Stimulated activated CD4-positive, alpha-beta T cell treated with anti-CD3 and anti-CD28 coated beads, TNF-alpha, amount 100 ng/mL, for 24 hours (primary cell): ENCODE data around the gene SPTBN4.
"Not testable (repeated sequence)": the region's sequence is repeated elsewhere in the genome, so short reads cannot be mapped to it uniquely, and the experiment has no call there.

Source experiments
- DNase-seq, 3 experiments: peaks; one replicate each; pipeline ENCODE4 v3.0.0-alpha.2; 2020; ENCODE audit warnings: low read depth in 3 of 3

SPTBN4 gene

DNA sequence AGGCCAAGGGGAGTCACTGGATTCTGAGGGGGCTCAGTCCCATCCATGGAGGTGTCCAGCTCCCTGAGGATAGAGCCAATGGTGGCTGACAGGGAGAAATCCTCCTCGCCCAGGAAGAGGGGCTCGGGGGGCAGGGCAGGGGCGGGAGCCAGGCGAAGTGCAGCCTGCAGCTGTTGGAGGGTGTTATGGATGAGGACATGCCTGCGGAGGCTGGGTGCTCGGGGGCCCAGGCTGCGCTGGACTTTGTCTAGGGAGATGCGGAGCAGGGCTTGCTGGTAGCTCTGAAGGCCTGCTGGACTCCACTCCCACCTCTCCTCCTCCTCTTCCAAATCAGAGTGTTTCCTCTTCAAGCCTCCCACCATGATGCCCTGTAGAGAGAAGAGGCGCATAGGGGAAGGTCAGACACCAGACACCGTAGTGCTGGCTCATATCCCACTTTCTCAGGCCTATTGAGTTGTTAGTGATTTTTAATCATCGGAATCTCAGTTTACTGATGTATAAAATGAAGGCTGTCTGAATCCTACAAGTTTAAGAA, 25.0 kb upstream of the SPTBN4 start:
- DNase-seq: no peak

- DNase-seq: no peak
These were observed 24.3 kb upstream of the SPTBN4 start for GRCh38 chr19:40442328-40443130.

- DNase-seq: peak; percentile 96 to 100 (median 99)
These were observed 23.4 kb upstream of the SPTBN4 start for GRCh38 chr19:40443131-40443999.

DNA sequence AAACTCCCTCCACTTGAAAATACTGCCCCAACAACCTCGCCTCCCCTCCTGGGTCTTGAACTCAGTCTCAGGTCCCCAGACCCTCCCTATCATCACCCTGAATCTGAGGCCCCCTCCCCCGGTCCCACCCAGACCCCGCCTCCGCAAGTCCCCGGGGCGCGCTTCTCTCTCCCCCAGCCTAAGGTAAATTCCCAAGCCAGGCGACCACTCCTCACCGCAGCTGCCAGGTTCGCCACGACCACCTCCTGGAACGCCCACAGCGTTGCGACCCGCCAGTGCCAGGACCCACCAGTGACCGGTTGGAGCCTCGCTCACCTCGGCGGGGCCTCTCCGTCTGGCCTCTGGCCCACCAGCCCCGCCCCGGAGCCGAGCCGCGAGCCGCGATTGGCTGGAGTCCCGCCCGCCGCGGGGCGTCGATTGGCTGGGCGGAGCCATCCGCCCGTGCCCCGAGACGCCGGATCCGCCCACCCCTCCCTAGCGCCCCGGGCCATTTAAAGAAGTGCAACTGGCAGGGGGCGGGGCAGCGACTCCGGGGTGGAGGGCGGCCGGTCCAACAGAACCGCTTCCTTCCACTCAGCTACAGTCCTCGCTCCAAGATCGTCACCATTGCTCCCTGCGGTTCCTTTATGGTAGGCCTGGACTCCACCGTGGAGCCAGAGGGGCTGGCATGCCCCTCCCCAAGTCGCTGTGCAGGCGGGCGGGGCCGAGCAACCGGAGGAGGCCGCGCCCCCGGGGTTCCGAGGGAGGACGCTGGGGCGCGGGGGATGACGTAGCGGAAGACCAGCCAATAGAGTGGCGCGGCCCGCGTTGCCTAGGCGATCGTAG, 22.6 kb upstream of the SPTBN4 start, which contains the start of gene SERTAD3:
TSS of gene SERTAD3 (minus strand) at position 336 of the 825 bp plus-strand sequence. CDS start 2,255 bp downstream, outside the sequence.
- DNase-seq: peak; percentile 92 to 97 (median 94)

GRCh38 chr19:40444825-40445312, 21.9 kb upstream of the SPTBN4 start:
- DNase-seq: no peak

DNA sequence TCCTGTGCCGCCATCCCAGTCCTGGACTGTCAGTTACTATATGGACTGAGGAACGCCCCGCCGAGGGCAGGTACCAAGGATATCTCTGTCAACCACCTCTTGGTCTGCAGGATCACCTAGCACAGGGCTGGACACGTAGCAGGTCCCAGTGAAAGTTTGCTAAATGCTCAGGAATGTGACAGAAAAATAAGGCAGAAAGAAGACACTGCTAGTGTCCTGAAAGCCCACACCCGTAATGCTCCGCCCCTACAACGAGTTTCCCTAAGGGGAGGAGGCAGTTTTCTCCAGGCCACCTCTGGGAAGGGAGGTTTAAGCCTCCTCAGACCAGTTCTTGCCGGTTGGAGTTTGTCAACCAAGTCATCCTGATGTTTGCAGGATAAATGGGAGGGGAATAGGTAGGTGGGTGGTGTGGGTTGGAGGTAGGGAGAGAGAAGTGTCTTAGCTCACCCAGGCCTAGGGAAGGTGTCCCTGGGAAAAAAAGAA, 21.0 kb upstream of the SPTBN4 start:
- DNase-seq: no peak

GRCh38 chr19:40446263-40446784, 20.5 kb upstream of the SPTBN4 start:
- DNase-seq: no peak

DNA sequence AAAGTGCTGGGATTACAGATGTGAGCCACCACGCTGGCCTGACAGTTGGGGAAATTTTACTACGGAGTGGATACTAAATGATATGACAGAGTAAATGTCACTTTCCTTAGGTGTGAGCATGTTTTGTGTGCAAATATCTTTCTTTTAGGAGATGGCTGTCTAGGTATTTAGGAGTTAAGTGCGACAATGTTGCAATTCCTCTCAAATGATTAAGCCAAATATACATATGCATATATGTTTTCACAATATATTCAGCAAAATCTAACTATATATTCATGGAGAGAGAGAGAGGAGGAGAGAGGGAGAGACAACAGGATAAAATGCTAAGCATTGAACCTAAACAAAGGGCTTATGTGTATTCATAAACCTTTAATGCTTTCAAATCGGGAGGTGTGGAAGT, 17.3 kb upstream of the SPTBN4 start:
- no peak for DNase-seq

DNA sequence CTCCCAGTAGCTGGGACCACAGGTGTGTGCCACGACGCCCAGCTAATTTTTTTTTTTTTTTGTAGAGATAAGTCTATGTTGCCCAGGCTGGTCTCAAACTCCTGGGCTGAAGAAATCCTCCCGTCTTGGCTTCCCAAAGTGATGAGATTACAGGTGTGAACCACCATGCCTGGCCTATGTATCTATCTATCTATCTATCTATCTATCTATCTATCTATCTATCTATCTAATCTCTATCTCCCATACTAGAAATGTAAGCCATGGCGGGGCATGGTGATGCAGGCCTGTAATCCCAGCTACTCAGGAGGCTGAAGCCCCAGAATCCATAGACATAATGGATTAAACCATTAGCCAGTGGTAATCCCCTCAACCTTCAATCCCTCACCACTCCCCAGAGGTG, 16.1 kb upstream of the SPTBN4 start:
- DNase-seq: no peak

DNA sequence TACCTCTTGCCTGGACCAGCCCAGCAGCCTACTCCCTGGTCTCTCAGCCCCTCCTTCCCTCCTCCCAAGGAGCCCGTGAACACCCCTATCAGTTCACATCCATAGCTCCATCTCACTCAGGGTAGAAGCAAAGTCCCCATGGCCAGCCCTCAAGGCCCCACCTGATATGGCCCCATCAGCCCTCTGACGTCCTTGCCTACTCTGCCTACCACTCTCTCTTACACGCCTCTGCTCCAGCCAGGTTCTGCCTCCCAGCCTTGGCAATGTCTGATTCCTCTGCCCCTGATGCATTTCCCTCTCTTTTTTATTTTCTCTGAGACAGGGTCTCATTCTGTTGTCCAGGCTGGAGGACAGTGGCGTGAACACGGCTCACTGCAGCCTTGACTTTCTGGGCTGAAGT, 14.8 kb upstream of the SPTBN4 start:
- no peak for DNase-seq

DNA sequence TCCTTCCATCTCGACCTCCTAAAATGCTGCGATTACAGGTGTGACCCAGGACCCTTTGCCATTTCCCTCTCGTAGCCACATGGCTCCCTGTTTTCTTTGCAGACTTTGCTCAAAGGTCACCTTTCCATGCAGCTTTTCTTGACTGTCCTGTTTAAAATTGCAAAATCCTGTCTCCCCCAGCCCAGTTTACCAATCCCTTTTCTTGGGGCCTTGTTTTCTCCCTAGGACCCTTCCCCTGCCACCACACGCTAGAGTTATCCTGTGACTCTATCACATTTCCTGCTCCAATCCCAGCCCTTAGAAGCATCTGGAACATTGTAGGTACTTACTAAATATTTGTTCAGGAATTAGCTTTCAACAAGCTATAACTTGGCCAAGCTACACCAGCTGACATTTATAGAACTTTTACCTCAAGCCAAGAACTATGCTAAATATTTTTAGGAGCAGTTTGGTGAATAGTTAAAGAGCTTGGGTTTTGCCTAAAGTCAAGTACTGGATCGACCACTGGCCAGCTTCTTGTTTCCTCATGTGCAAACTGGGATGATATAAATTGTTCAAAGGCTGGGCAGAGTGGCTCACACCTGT, 13.6 kb upstream of the SPTBN4 start:
- no peak for DNase-seq

GRCh38 chr19:40453943-40454342, 12.9 kb upstream of the SPTBN4 start:
- not testable (repeated sequence) for DNase-seq

DNA sequence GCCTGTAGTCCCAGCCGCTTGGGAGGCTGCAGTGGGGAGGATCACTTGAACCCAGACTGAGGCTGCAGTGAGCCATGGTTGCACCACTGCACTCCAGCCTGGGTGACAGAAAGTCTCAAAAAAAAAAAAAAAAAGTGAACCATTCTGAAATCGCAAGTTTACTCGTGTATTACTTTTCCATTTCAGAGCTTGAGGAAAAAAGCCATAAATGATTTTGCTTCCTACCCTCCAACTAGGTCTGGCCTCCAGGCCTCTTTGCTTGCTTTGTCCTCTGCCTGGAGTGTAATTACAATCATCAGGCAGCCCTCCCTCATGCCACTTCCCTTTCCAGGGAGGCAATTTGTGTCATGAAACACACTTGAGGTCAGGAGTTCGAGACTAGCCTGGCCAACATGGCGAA, 9.8 kb upstream of the SPTBN4 start:
- no peak for DNase-seq

- DNase-seq: no peak
These were observed 8.7 kb upstream of the SPTBN4 start for GRCh38 chr19:40457953-40458596.

- no peak for DNase-seq
These were observed 8.2 kb upstream of the SPTBN4 start for GRCh38 chr19:40458597-40458974.

DNA sequence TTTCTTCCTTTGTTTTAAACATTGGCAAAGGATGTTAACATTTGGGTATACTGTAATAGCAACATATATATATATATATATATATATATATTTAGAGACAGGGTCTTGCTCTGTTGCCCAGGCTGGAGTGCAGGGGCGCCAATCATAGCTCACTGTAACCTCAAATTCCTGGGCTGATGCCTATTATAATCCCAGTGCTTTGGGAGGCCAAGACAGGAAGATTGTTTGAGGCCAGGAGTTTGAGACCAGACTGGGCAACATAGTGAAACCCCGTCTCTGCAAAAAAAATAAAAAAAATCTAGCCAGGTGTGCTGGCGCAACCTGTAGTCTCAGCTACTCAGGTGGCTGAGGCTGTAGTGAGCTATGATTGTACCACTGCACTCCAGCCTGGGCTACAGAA, 6.6 kb upstream of the SPTBN4 start:
- no peak for DNase-seq

DNA sequence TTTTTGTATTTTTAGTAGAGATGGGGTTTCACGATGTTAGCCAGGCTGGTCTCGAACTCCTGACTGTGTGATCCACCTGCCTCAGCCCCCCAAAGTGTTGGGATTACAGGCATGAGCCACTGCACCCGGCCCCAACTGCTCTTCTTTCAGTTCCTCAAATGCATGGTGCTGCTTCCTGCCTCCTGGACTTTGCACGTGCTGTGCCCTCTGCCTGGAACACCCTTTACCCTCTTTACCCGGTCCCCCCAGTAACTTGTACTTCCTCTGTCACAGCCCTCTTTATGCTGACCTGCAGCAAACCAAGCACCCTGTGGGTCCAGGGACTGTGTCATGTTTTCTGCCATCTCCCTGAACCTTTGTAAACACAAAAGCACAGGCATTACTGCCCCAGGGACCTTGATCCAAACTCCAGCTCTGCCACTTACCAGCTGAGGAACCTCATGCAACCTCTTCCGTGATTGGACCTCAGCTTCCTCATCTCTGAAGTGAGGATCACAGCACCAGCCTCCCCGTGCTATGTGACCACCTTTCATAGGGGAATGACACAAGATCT, 5.1 kb upstream of the SPTBN4 start:
- no peak for DNase-seq

- DNase-seq: not testable (repeated sequence)
These were observed 3.2 kb upstream of the SPTBN4 start for GRCh38 chr19:40463587-40464037.
